Adrenal gland (tissue), 5 donors: Measurements from ENCODE around the gene PTDSS2.

ENCODE experiments used
- CTCF ChIP-seq, 6 experiments: fragments of 450-650 bp in 4 of 6; fragments of 200-600 bp in 2 of 6; sonication (generic) in 1 of 6; IDR thresholded peaks; 1 replicate in 5 of 6; 2 replicates in 1 of 6; pipeline versions ENCODE4 v1.5.1 to v1.8.0; 2016 to 2021; ENCODE audit warnings: antibody characterized with exemption in 6 of 6, mild to moderate bottlenecking in 2 of 6, moderate library complexity in 1 of 6
- POLR2A ChIP-seq, 2 donors: fragments of 450-650 bp; IDR thresholded peaks; one replicate each; pipeline ENCODE4 v1.6.1; 2017; ENCODE audit warnings: antibody characterized with exemption in 2 of 2, mild to moderate bottlenecking in 2 of 2, moderate library complexity in 1 of 2
- donor health status: DM: no; HTN: no; CAD: no.

DNA sequence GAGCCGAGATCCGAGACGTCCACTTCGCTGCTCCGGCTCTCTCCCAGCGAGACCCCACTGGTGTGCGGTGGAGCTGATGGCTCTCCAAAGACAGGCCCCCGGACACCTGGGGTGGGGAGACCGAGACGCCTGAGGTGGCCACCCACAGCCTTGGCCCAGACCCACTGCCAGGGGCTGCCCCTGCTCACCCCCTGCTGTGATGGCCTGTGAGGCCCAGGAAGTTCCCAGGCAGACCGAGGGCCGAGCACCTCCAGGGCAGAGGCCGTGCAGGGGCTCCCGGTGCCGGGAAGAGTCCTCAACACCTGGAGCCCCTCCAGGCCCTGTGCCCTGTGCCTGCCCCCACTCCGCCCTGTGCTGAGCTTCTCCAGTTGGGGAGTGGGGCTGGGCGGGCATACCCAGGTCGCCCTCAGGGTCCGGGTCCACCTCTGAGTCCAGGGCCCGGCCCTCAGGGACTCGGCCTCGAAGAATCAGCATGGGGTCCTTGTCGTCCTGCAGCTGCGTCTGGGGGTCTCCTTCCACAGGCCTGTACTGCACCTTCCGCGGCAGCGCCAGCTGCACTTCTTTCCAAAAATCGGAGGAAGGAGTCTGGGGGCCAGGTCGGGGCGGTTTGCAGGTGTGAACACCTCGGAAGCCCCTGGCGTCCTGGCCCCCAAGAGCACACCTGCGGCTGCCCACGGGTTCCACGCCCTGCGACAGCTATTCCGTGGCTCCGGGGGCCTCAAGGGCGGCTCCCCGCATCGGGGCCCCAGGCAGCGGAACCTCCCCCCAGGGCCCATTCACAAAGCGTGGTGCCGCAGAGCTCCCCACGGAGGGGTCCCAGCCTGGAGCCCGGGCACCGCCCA lies 43.9 kb upstream of the PTDSS2 start:
- TF ChIP-seq CTCF (IDR thresholded peaks at IDR 0.05) (no peak), POLR2A (IDR thresholded peaks at IDR 0.05) (no peak)
